GM23338 (cell line): ENCODE data around the gene ADAMTS17. TPM values are rescaled to one million over a fixed set of nuclear protein-coding genes. Genes with fewer than 3 reads are reported as not detected.

ENCODE experiments used
- ATAC-seq: fragments of 200-7000 bp; cut with Tn5 transposase; 3 replicates; pipeline ENCODE4 v1.9.1; 2020
- DNase-seq: peaks from one replicate; pipeline ENCODE4 v3.0.0-alpha.2; 2015; ENCODE audit warnings: low spot score
- H2AFZ ChIP-seq: fragments of 200-600 bp; sonication (generic); 2 replicates; pipeline ENCODE4 v1.8.0; 2016; ENCODE audit warnings: antibody characterized with exemption, mild to moderate bottlenecking, moderate library complexity
- H3F3A ChIP-seq: fragments of 200-600 bp; sonication (generic); replicated peaks from 2 replicates; pipeline ENCODE4 v1.8.0; 2017; ENCODE audit warnings: antibody characterized with exemption, mixed run types, low read depth
- H3K27ac ChIP-seq: fragments of 200-600 bp; sonication (generic); 2 replicates; pipeline ENCODE4 v1.6.1; 2016; ENCODE audit warnings: low read depth
- H3K27me3 ChIP-seq: fragments of 200-600 bp; sonication (generic); 2 replicates; pipeline ENCODE4 v1.8.0; 2016; ENCODE audit warnings: mild to moderate bottlenecking, mixed run types, moderate library complexity; ENCODE audit not compliant: insufficient read depth
- H3K36me3 ChIP-seq: fragments of 200-600 bp; sonication (generic); 2 replicates; pipeline ENCODE4 v1.8.0; 2016; ENCODE audit warnings: mild to moderate bottlenecking; ENCODE audit not compliant: insufficient read depth
- H3K4me1 ChIP-seq: fragments of 200-600 bp; sonication (generic); 2 replicates; pipeline ENCODE4 v1.8.0; 2016; ENCODE audit warnings: mild to moderate bottlenecking, moderate library complexity; ENCODE audit not compliant: insufficient read depth
- H3K4me2 ChIP-seq: fragments of 200-600 bp; sonication (generic); 2 replicates; pipeline ENCODE4 v1.7.1; 2017; ENCODE audit warnings: mixed run types
- H3K4me3 ChIP-seq: fragments of 200-600 bp; sonication (generic); 2 replicates; pipeline ENCODE4 v1.6.1; 2016; ENCODE audit warnings: mixed run types
- H3K79me2 ChIP-seq: fragments of 200-600 bp; sonication (generic); replicated peaks from 2 replicates; pipeline ENCODE4 v1.8.0; 2017; ENCODE audit warnings: mild to moderate bottlenecking; ENCODE audit not compliant: insufficient read depth
- H3K9me2 ChIP-seq: fragments of 200-600 bp; sonication (generic); 2 replicates; pipeline ENCODE4 v1.8.0; 2017; ENCODE audit not compliant: insufficient read depth
- H4K20me1 ChIP-seq: fragments of 200-600 bp; sonication (generic); replicated peaks from 2 replicates; pipeline ENCODE4 v1.8.0; 2017; ENCODE audit warnings: mild to moderate bottlenecking; ENCODE audit not compliant: insufficient read depth
- H3K27ac Mint-ChIP-seq: 2 replicates; pipeline ENCODE4 v1.8.0; 2020; ENCODE audit warnings: inconsistent platforms, mild to moderate bottlenecking, moderate library complexity, mixed read lengths
- H3K27me3 Mint-ChIP-seq: 3 replicates; pipeline ENCODE4 v1.8.0; 2022; ENCODE audit warnings: low read depth, mild to moderate bottlenecking, moderate library complexity, mixed read lengths, inconsistent platforms; ENCODE audit not compliant: insufficient read depth, poor library complexity
- H3K36me3 Mint-ChIP-seq: 3 replicates; pipeline ENCODE4 v1.8.0; 2021; ENCODE audit warnings: low read depth, mild to moderate bottlenecking, inconsistent platforms, moderate library complexity, mixed read lengths
- H3K4me1 Mint-ChIP-seq: 3 replicates; pipeline ENCODE4 v1.8.0; 2020; ENCODE audit warnings: mild to moderate bottlenecking, inconsistent platforms, mixed read lengths
- H3K4me3 Mint-ChIP-seq: 3 replicates; pipeline ENCODE4 v1.8.0; 2021; ENCODE audit warnings: moderate library complexity, mild to moderate bottlenecking, inconsistent platforms, mixed read lengths
- H3K9me3 Mint-ChIP-seq: 3 replicates; pipeline ENCODE4 v1.8.0; 2020; ENCODE audit warnings: moderate library complexity, mild to moderate bottlenecking, inconsistent platforms, mixed read lengths
- CREB1 ChIP-seq: fragments of 250-450 bp; sonication (Bioruptor Pico); IDR thresholded peaks from 2 replicates; pipeline ENCODE4 v1.5.0; 2020; ENCODE audit warnings: low read depth, mild to moderate bottlenecking, moderate library complexity
- EZH2phosphoT487 ChIP-seq: fragments of 200-600 bp; sonication (generic); IDR thresholded peaks from one replicate; pipeline ENCODE4 v1.8.1; 2018; ENCODE audit warnings: antibody characterized with exemption; ENCODE audit not compliant: unreplicated experiment
- STAT1 ChIP-seq: IDR thresholded peaks from one replicate; pipeline ENCODE4 v1.6.1; 2016; ENCODE audit warnings: antibody characterized with exemption; ENCODE audit not compliant: unreplicated experiment
- polyA plus RNA-seq: library from polyadenylated mRNA; unstranded; fragments of >200 nt; fragmentation: Nextera tagmentation; extraction: Ambion mirVana; gene quantifications from 2 replicates; pipeline ENCODE4 v1.2.1, GENCODE V29; 2016
- total RNA-seq: library from RNA; depleted of rRNA; stranded (reverse); fragments of >200 nt; shearing (Covaris generic); gene quantifications from 2 replicates; pipeline ENCODE4 v1.2.3, GENCODE V29; 2014
- TF ChIP-seq, protein P1 (sequence below): IDR thresholded peaks from 2 replicates; pipeline ENCODE4 v1.6.1; 2016; ENCODE audit warnings: antibody characterized with exemption
- TF ChIP-seq, protein P2 (sequence below), 2 experiments: fragments of 200-600 bp in 1 of 2; sonication (generic) in 1 of 2; conservative IDR thresholded peaks; 2 replicates each; pipeline versions ENCODE4 v1.5.1 to v1.6.1; 2016 to 2017; ENCODE audit warnings: antibody characterized with exemption in 2 of 2, low read depth in 2 of 2, mild to moderate bottlenecking in 2 of 2, moderate library complexity in 1 of 2
- TF ChIP-seq, protein P3 (sequence below): fragments of 250-450 bp; sonication (Bioruptor Pico); IDR thresholded peaks from 2 replicates; pipeline ENCODE4 v1.5.0; 2020; ENCODE audit warnings: mild to moderate bottlenecking, moderate library complexity
- TF ChIP-seq, protein P4 (sequence below): IDR thresholded peaks from one replicate; pipeline ENCODE4 v1.6.1; 2018; ENCODE audit warnings: antibody characterized with exemption; ENCODE audit not compliant: unreplicated experiment

The ADAMTS17 gene
- total and polyA plus RNA-seq, 2 experiments from 2014 or later = 0.60 to 3.8 TPM

DNA sequence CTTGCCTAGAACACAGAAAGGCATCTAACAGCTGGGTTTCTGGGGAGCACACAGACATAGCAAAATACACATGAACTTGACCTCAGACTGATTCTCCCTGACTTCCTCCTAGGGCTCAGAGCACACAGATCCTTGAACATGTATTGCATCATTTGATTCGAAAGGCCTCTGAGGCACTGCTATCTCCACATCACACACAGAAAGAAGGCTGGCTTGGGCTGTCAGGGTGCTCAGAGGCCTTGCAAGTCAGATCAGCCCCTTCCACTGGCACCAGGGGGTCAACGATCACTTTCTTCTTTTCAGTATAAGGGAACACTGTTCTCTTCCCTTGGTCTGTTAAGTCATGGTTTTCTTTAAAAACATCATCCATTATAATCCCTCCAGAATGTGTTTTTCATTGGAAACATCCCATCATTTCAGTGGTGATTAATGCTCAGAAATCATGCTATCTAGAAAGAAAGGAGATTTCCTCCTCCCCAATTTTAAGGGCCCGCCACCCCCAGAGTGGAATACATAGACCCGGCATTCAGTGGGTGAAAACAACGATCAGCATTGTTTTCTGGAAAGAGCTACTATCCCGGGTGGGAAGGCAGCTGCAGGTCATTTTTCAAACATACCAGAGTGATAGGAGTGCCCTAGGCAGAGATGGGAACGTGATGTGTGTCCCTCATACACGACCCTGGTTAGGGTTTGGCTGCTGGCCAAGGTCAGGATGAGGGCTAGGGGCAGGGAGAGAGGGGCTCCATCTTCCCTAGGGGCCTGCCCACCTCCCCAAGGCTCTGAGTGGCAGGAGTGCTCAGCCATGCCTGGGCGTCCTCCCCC, 355.3 kb downstream of the ADAMTS17 start:
- TF ChIP-seq, protein P1, sequence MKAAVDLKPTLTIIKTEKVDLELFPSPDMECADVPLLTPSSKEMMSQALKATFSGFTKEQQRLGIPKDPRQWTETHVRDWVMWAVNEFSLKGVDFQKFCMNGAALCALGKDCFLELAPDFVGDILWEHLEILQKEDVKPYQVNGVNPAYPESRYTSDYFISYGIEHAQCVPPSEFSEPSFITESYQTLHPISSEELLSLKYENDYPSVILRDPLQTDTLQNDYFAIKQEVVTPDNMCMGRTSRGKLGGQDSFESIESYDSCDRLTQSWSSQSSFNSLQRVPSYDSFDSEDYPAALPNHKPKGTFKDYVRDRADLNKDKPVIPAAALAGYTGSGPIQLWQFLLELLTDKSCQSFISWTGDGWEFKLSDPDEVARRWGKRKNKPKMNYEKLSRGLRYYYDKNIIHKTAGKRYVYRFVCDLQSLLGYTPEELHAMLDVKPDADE = no peak
- TF ChIP-seq, protein P2, sequence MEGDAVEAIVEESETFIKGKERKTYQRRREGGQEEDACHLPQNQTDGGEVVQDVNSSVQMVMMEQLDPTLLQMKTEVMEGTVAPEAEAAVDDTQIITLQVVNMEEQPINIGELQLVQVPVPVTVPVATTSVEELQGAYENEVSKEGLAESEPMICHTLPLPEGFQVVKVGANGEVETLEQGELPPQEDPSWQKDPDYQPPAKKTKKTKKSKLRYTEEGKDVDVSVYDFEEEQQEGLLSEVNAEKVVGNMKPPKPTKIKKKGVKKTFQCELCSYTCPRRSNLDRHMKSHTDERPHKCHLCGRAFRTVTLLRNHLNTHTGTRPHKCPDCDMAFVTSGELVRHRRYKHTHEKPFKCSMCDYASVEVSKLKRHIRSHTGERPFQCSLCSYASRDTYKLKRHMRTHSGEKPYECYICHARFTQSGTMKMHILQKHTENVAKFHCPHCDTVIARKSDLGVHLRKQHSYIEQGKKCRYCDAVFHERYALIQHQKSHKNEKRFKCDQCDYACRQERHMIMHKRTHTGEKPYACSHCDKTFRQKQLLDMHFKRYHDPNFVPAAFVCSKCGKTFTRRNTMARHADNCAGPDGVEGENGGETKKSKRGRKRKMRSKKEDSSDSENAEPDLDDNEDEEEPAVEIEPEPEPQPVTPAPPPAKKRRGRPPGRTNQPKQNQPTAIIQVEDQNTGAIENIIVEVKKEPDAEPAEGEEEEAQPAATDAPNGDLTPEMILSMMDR (conservative IDR thresholded peaks at IDR 0.05; ENCODE audit: low read depth in 2 of 2) = no peak
- TF ChIP-seq CREB1 (CRISPR knock-in tag) (no peak), EZH2phosphoT487 (no peak), STAT1 (no peak)
- TF ChIP-seq, protein P3, sequence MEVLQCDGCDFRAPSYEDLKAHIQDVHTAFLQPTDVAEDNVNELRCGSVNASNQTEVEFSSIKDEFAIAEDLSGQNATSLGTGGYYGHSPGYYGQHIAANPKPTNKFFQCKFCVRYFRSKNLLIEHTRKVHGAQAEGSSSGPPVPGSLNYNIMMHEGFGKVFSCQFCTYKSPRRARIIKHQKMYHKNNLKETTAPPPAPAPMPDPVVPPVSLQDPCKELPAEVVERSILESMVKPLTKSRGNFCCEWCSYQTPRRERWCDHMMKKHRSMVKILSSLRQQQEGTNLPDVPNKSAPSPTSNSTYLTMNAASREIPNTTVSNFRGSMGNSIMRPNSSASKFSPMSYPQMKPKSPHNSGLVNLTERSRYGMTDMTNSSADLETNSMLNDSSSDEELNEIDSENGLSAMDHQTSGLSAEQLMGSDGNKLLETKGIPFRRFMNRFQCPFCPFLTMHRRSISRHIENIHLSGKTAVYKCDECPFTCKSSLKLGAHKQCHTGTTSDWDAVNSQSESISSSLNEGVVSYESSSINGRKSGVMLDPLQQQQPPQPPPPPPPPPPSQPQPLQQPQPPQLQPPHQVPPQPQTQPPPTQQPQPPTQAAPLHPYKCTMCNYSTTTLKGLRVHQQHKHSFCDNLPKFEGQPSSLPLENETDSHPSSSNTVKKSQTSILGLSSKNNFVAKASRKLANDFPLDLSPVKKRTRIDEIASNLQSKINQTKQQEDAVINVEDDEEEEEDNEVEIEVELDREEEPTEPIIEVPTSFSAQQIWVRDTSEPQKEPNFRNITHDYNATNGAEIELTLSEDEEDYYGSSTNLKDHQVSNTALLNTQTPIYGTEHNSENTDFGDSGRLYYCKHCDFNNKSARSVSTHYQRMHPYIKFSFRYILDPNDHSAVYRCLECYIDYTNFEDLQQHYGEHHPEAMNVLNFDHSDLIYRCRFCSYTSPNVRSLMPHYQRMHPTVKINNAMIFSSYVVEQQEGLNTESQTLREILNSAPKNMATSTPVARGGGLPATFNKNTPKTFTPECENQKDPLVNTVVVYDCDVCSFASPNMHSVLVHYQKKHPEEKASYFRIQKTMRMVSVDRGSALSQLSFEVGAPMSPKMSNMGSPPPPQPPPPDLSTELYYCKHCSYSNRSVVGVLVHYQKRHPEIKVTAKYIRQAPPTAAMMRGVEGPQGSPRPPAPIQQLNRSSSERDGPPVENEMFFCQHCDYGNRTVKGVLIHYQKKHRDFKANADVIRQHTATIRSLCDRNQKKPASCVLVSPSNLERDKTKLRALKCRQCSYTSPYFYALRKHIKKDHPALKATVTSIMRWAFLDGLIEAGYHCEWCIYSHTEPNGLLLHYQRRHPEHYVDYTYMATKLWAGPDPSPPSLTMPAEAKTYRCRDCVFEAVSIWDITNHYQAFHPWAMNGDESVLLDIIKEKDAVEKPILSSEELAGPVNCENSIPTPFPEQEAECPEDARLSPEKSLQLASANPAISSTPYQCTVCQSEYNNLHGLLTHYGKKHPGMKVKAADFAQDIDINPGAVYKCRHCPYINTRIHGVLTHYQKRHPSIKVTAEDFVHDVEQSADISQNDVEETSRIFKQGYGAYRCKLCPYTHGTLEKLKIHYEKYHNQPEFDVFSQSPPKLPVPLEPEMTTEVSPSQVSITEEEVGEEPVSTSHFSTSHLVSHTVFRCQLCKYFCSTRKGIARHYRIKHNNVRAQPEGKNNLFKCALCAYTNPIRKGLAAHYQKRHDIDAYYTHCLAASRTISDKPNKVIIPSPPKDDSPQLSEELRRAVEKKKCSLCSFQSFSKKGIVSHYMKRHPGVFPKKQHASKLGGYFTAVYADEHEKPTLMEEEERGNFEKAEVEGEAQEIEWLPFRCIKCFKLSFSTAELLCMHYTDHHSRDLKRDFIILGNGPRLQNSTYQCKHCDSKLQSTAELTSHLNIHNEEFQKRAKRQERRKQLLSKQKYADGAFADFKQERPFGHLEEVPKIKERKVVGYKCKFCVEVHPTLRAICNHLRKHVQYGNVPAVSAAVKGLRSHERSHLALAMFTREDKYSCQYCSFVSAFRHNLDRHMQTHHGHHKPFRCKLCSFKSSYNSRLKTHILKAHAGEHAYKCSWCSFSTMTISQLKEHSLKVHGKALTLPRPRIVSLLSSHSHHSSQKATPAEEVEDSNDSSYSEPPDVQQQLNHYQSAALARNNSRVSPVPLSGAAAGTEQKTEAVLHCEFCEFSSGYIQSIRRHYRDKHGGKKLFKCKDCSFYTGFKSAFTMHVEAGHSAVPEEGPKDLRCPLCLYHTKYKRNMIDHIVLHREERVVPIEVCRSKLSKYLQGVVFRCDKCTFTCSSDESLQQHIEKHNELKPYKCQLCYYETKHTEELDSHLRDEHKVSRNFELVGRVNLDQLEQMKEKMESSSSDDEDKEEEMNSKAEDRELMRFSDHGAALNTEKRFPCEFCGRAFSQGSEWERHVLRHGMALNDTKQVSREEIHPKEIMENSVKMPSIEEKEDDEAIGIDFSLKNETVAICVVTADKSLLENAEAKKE = no peak
- TF ChIP-seq, protein P4, sequence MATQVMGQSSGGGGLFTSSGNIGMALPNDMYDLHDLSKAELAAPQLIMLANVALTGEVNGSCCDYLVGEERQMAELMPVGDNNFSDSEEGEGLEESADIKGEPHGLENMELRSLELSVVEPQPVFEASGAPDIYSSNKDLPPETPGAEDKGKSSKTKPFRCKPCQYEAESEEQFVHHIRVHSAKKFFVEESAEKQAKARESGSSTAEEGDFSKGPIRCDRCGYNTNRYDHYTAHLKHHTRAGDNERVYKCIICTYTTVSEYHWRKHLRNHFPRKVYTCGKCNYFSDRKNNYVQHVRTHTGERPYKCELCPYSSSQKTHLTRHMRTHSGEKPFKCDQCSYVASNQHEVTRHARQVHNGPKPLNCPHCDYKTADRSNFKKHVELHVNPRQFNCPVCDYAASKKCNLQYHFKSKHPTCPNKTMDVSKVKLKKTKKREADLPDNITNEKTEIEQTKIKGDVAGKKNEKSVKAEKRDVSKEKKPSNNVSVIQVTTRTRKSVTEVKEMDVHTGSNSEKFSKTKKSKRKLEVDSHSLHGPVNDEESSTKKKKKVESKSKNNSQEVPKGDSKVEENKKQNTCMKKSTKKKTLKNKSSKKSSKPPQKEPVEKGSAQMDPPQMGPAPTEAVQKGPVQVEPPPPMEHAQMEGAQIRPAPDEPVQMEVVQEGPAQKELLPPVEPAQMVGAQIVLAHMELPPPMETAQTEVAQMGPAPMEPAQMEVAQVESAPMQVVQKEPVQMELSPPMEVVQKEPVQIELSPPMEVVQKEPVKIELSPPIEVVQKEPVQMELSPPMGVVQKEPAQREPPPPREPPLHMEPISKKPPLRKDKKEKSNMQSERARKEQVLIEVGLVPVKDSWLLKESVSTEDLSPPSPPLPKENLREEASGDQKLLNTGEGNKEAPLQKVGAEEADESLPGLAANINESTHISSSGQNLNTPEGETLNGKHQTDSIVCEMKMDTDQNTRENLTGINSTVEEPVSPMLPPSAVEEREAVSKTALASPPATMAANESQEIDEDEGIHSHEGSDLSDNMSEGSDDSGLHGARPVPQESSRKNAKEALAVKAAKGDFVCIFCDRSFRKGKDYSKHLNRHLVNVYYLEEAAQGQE = no peak
- H2AFZ ChIP-seq = no peak overlapping the region
- no peaks in the 10 kb centered on the region for H3K36me3 ChIP-seq
- H3K36me3 Mint-ChIP-seq = peaks cover 13% of the 10 kb centered on the region; the same call in 2 of the 3 replicates
- H3K9me3 Mint-ChIP-seq = peaks cover 17% of the 10 kb centered on the region
- H3K27ac Mint-ChIP-seq = 0 out of 2 replicates have a peak overlapping the region, but pooled peaks have one; percentile 31
- H3K27me3 ChIP-seq = no peaks in the 10 kb centered on the region
- peaks cover 15% of the 10 kb centered on the region for H3F3A ChIP-seq
- no peak overlapping the region for H3K27ac ChIP-seq
- H3K4me2 ChIP-seq = no peak overlapping the region
- DNase-seq (no peak), ATAC-seq (no peak)
- no peaks in the 10 kb centered on the region for H3K79me2 ChIP-seq
- H3K4me3 Mint-ChIP-seq = no peak overlapping the region
- no peak overlapping the region for H3K4me3 ChIP-seq
- H3K4me1 Mint-ChIP-seq = peaks cover 42% of the 10 kb centered on the region
- H3K27me3 Mint-ChIP-seq = peaks cover 14% of the 10 kb centered on the region
- H3K4me1 ChIP-seq = peaks cover 22% of the 10 kb centered on the region
- 0 out of 2 replicates have a peak, but pooled peaks cover 3% of the 10 kb centered on the region for H3K9me2 ChIP-seq
- H4K20me1 ChIP-seq = no peaks in the 10 kb centered on the region
